Skeletal muscle tissue (tissue), 5 donors: ENCODE results near the gene DHTKD1. TPM values are rescaled to one million over a fixed set of nuclear protein-coding genes. Genes with fewer than 3 reads are reported as not detected.
"Not testable (repeated sequence)": the region's sequence is repeated elsewhere in the genome, so short reads cannot be mapped to it uniquely, and the experiment has no call there.

Experiments
- H3K27ac ChIP-seq: one replicate; pipeline ENCODE4 v1.7.0; 2013; ENCODE audit warnings: mild to moderate bottlenecking, low read depth, low read length, inconsistent platforms
- H3K27me3 ChIP-seq, 3 donors: one replicate each; pipeline ENCODE4 v1.7.0; 2013; ENCODE audit warnings: low read length in 3 of 3; ENCODE audit not compliant: control insufficient read depth in 3 of 3, insufficient read depth in 3 of 3
- H3K36me3 ChIP-seq, 3 donors: one replicate each; pipeline ENCODE4 v1.7.0; 2013; ENCODE audit warnings: low read length in 3 of 3; ENCODE audit not compliant: control insufficient read depth in 3 of 3, insufficient read depth in 3 of 3
- H3K4me1 ChIP-seq, 3 donors: one replicate each; pipeline ENCODE4 v1.7.0; 2013; ENCODE audit warnings: low read length in 3 of 3, mild to moderate bottlenecking in 3 of 3; ENCODE audit not compliant: control insufficient read depth in 3 of 3, insufficient read depth in 3 of 3
- H3K4me3 ChIP-seq, 3 donors: one replicate each; pipeline ENCODE4 v1.7.0; 2013; ENCODE audit warnings: low read length in 3 of 3
- H3K9ac ChIP-seq, 3 donors: one replicate each; pipeline ENCODE4 v1.7.0; 2013; ENCODE audit warnings: low read length in 3 of 3, mild to moderate bottlenecking in 3 of 3, moderate library complexity in 2 of 3, low read depth in 1 of 3
- H3K9me3 ChIP-seq, 3 donors: one replicate each; pipeline ENCODE4 v1.7.0; 2013; ENCODE audit warnings: low read length in 3 of 3; ENCODE audit not compliant: control insufficient read depth in 3 of 3
- small RNA-seq: library from RNA; depleted of rRNA; stranded (forward); fragments of <200 nt; gene quantifications from one replicate; pipeline ENCODE3, GENCODE V24; 2014
- total RNA-seq: library from RNA; depleted of rRNA; stranded (reverse); fragments of >200 nt; gene quantifications from one replicate; pipeline ENCODE4 v1.2.3, GENCODE V29; 2014
- donor health status: Osteomylitis.

The DHTKD1 gene
- total RNA-seq, 1 donor from 2014 or later = 38.1 TPM

GRCh38 chr10:12164085-12164484 lies 95.3 kb downstream of the DHTKD1 start:
- Histone ChIP-seq H3K4me1 (no peaks in the 10 kb centered on the region), H3K9ac (no peak overlapping the region), H3K4me3 (no peak overlapping the region), H3K27me3 (no peaks in the 10 kb centered on the region), H3K36me3 (peaks cover 15 to 48% (median 46%) of the 10 kb centered on the region in 3 donors), H3K9me3 (no peaks in the 10 kb centered on the region), H3K27ac (no peak overlapping the region)

DNA sequence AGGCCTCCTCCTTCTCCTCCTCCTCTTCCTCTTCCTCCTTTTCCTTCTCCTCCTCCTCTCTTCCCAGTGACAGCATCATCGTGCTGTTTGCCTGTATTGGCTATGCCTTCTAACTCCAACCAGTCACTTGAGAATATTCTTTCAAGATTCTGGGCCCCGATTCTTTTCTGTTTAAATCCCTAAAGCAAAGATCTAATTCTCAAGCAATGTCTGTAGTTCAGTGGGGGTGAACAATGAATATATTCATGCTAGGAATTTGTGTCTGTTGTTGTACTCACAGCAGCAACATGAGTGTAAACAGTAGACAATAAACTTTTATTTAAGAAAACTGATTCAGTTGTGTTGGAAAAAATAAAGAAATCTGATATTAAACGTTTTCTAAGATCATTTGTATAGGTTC lies 96.3 kb downstream of the DHTKD1 start:
- Histone ChIP-seq H3K27ac (no peak overlapping the region), H3K9me3 (no peaks in the 10 kb centered on the region), H3K4me1 (no peaks in the 10 kb centered on the region), H3K36me3 (peaks cover 19 to 54% (median 49%) of the 10 kb centered on the region in 3 donors), H3K27me3 (no peaks in the 10 kb centered on the region), H3K9ac (no peak overlapping the region), H3K4me3 (no peak overlapping the region)

GRCh38 chr10:12165999-12166775 lies 97.4 kb downstream of the DHTKD1 start:
- no peak overlapping the region for H3K27ac ChIP-seq

DNA sequence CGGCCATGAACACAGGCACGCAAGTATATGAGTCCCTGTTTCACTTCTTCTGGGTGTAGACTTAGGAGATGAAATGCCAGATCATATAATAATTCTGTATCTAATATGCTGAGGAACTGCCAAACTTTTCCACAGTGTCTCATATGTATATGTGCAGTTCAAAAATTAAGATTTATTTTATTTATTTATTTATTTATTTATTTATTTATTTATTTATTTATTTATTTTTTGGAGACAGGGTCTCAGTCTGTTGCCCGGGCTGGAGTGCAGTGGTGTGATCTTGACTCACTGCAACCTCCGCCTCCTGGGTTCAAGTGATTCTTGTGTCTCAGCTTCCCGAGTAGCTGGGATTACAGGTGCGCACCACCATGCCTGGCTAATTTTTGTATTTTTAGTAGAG lies 102.8 kb downstream of the DHTKD1 start:
- H3K4me1 ChIP-seq, H3K27ac ChIP-seq, H3K27me3 ChIP-seq, H3K4me3 ChIP-seq, H3K9ac ChIP-seq, H3K9me3 ChIP-seq: not testable (repeated sequence)
- peaks cover 31 to 61% (median 59%) of the 10 kb centered on the region in 3 donors for H3K36me3 ChIP-seq

More at GRCh38 chr10:12165999-12166775, 97.4 kb downstream of the DHTKD1 start:
- no peak overlapping the region for H3K4me3 ChIP-seq
- H3K9ac ChIP-seq = no peak overlapping the region
- H3K27me3 ChIP-seq = no peaks in the 10 kb centered on the region
- no peaks in the 10 kb centered on the region for H3K4me1 ChIP-seq
- peaks cover 24 to 58% (median 58%) of the 10 kb centered on the region in 3 donors for H3K36me3 ChIP-seq
- no peaks in the 10 kb centered on the region for H3K9me3 ChIP-seq

Small RNA genes lying within 50 kb of the gene (small RNA-seq; reads per million reads assigned to genes)
- not detected for gene MIR548AK
- not detected for gene RNU6-88P

Other genes starting within 250 kb of the DHTKD1 start
- 1.0 TPM for gene PROSER2, start 245.6 kb upstream of the DHTKD1 start, total RNA-seq
- 13.0 TPM for gene UPF2, start 26.1 kb upstream of the DHTKD1 start, total RNA-seq
- gene SEC61A2, start 60.7 kb downstream of the DHTKD1 start, total RNA-seq = 4.2 TPM
- 15.7 TPM for gene NUDT5, start 126.9 kb downstream of the DHTKD1 start, total RNA-seq
- gene CDC123, start 127.2 kb downstream of the DHTKD1 start, total RNA-seq = 84.5 TPM